Measurements from ENCODE around the gene C4orf50. TPM values are rescaled to one million over a fixed set of nuclear protein-coding genes. Genes with fewer than 3 reads are reported as not detected.

The C4orf50 gene
- total and polyA plus RNA-seq, 2 experiments from 2014 or later = not detected

- no peak overlapping the region for H3K9ac ChIP-seq
- DNase-seq = no peak
- no peak overlapping the region for H2AFZ ChIP-seq
- no peaks in the 10 kb centered on the region for H4K20me1 ChIP-seq (ENCODE audit: insufficient read depth)
- 39 to 44% methylated on average over 20 of the region's 20 CpGs for WGBS, 2 experiments (ENCODE audit: low coverage in 1 of 2, low lambda C conversion rate in 2 of 2, missing lambda C conversion rate in 2 of 2)
- peaks cover 17% of the 10 kb centered on the region for H3K27me3 ChIP-seq (replicated peaks; ENCODE audit: insufficient read depth)
- no peaks in the 10 kb centered on the region for H3K9me3 ChIP-seq (ENCODE audit: low read depth)
- in situ Hi-C loops (cut with MboI) = no loop called here
- H3K4me2 ChIP-seq (ENCODE audit: unreplicated experiment) = no peak overlapping the region
- no peaks in the 10 kb centered on the region for H3K79me2 ChIP-seq (ENCODE audit: insufficient read depth)
- H3K36me3 ChIP-seq (ENCODE audit: low read depth) = no peaks in the 10 kb centered on the region
- no peak overlapping the region for H3K27ac ChIP-seq
- H3K4me3 ChIP-seq = no peak overlapping the region
- no peaks in the 10 kb centered on the region for H3K4me1 ChIP-seq (ENCODE audit: insufficient read depth)
- no peaks in the 10 kb centered on the region for H3K9me2 ChIP-seq (ENCODE audit: insufficient read depth)
- TF ChIP-seq EZH2 (IDR thresholded peaks at IDR 0.05; ENCODE audit: insufficient read depth, poor library complexity, severe bottlenecking) = no peak
- TF ChIP-seq EZH2phosphoT487 (IDR thresholded peaks at IDR 0.05; ENCODE audit: insufficient read depth, low read depth) = no peak
- no peaks in the 10 kb centered on the region for H3F3A ChIP-seq (ENCODE audit: insufficient read depth)
Measured at GRCh38 chr4:5959211-5959982, 58.8 kb downstream of the C4orf50 start.

GRCh38 chr4:5958199-5958735, 60.0 kb downstream of the C4orf50 start:
- Histone ChIP-seq H3K36me3 (ENCODE audit: low read depth) (no peaks in the 10 kb centered on the region), H3K9ac (no peak overlapping the region), H3K27ac (no peak overlapping the region), H2AFZ (no peak overlapping the region), H3K9me2 (ENCODE audit: insufficient read depth) (no peaks in the 10 kb centered on the region), H3K4me3 (no peak overlapping the region), H4K20me1 (ENCODE audit: insufficient read depth) (no peaks in the 10 kb centered on the region), H3K27me3 (replicated peaks; ENCODE audit: insufficient read depth) (peaks cover 17% of the 10 kb centered on the region), H3K79me2 (ENCODE audit: insufficient read depth) (no peaks in the 10 kb centered on the region), H3F3A (ENCODE audit: insufficient read depth) (no peaks in the 10 kb centered on the region), H3K9me3 (ENCODE audit: low read depth) (no peaks in the 10 kb centered on the region), H3K4me2 (ENCODE audit: unreplicated experiment) (no peak overlapping the region), H3K4me1 (ENCODE audit: insufficient read depth) (no peaks in the 10 kb centered on the region)
- TF ChIP-seq EZH2phosphoT487 (IDR thresholded peaks at IDR 0.05; ENCODE audit: insufficient read depth, low read depth) (no peak), EZH2 (IDR thresholded peaks at IDR 0.05; ENCODE audit: insufficient read depth, poor library complexity, severe bottlenecking) (no peak)
- in situ Hi-C loops (cut with MboI) = no loop called here
- no peak for DNase-seq
- 58 to 61% methylated on average over 15 of the region's 15 CpGs for WGBS, 2 experiments (ENCODE audit: low coverage in 1 of 2, low lambda C conversion rate in 2 of 2, missing lambda C conversion rate in 2 of 2)

GRCh38 chr4:5957076-5957475, 61.2 kb downstream of the C4orf50 start:
- Histone ChIP-seq H3K9ac (no peak overlapping the region), H3K27me3 (replicated peaks; ENCODE audit: insufficient read depth) (peaks cover 17% of the 10 kb centered on the region), H3K36me3 (ENCODE audit: low read depth) (no peaks in the 10 kb centered on the region), H3K4me2 (ENCODE audit: unreplicated experiment) (no peak overlapping the region), H3K9me3 (ENCODE audit: low read depth) (no peaks in the 10 kb centered on the region), H3F3A (ENCODE audit: insufficient read depth) (no peaks in the 10 kb centered on the region), H3K4me1 (ENCODE audit: insufficient read depth) (no peaks in the 10 kb centered on the region), H3K4me3 (no peak overlapping the region), H3K79me2 (ENCODE audit: insufficient read depth) (no peaks in the 10 kb centered on the region), H3K27ac (no peak overlapping the region), H2AFZ (no peak overlapping the region), H3K9me2 (ENCODE audit: insufficient read depth) (no peaks in the 10 kb centered on the region), H4K20me1 (ENCODE audit: insufficient read depth) (no peaks in the 10 kb centered on the region)
- DNase-seq = no peak
- in situ Hi-C loops (cut with MboI) = no loop called here
- WGBS, 2 experiments (ENCODE audit: low coverage in 1 of 2, low lambda C conversion rate in 2 of 2, missing lambda C conversion rate in 2 of 2) = 7 to 9% methylated on average over 16 of the region's 16 CpGs
- TF ChIP-seq EZH2phosphoT487 (IDR thresholded peaks at IDR 0.05; ENCODE audit: insufficient read depth, low read depth) (no peak), EZH2 (IDR thresholded peaks at IDR 0.05; ENCODE audit: insufficient read depth, poor library complexity, severe bottlenecking) (no peak)

GRCh38 chr4:5956285-5957021, 61.8 kb downstream of the C4orf50 start:
- TF ChIP-seq EZH2phosphoT487 (IDR thresholded peaks at IDR 0.05; ENCODE audit: insufficient read depth, low read depth) = no peak
- no peak for TF ChIP-seq EZH2 (IDR thresholded peaks at IDR 0.05; ENCODE audit: insufficient read depth, poor library complexity, severe bottlenecking)
- 20 to 23% methylated on average over 16 of the region's 16 CpGs for WGBS, 2 experiments (ENCODE audit: low coverage in 1 of 2, low lambda C conversion rate in 2 of 2, missing lambda C conversion rate in 2 of 2)
- H3K79me2 ChIP-seq (ENCODE audit: insufficient read depth) = no peaks in the 10 kb centered on the region
- H3K36me3 ChIP-seq (ENCODE audit: low read depth) = no peaks in the 10 kb centered on the region
- no peaks in the 10 kb centered on the region for H3K4me1 ChIP-seq (ENCODE audit: insufficient read depth)
- H3K9me2 ChIP-seq (ENCODE audit: insufficient read depth) = no peaks in the 10 kb centered on the region
- H3K9me3 ChIP-seq (ENCODE audit: low read depth) = no peaks in the 10 kb centered on the region
- no peaks in the 10 kb centered on the region for H3F3A ChIP-seq (ENCODE audit: insufficient read depth)
- DNase-seq = no peak
- in situ Hi-C loops (cut with MboI) = no loop called here
- H3K27me3 ChIP-seq (replicated peaks; ENCODE audit: insufficient read depth) = peaks cover 17% of the 10 kb centered on the region; the same call in 1 of the 2 replicates
- H3K4me3 ChIP-seq = no peak overlapping the region
- H3K9ac ChIP-seq = no peak overlapping the region
- no peaks in the 10 kb centered on the region for H4K20me1 ChIP-seq (ENCODE audit: insufficient read depth)
- no peak overlapping the region for H2AFZ ChIP-seq
- H3K4me2 ChIP-seq (ENCODE audit: unreplicated experiment) = no peak overlapping the region
- no peak overlapping the region for H3K27ac ChIP-seq

Measured in GM23248 (cell line).